GM18502 (cell line): ENCODE data around the gene DPP8.
"Not testable (repeated sequence)": the region's sequence is repeated elsewhere in the genome, so short reads cannot be mapped to it uniquely, and the experiment has no call there.

Experiments used
- ATAC-seq: cut with Tn5 transposase; IDR thresholded peaks from one replicate; pipeline ENCODE4 v1.9.1; 2021; ENCODE audit warnings: mild to moderate bottlenecking; ENCODE audit not compliant: unreplicated experiment, poor library complexity

Gene DPP8

DNA sequence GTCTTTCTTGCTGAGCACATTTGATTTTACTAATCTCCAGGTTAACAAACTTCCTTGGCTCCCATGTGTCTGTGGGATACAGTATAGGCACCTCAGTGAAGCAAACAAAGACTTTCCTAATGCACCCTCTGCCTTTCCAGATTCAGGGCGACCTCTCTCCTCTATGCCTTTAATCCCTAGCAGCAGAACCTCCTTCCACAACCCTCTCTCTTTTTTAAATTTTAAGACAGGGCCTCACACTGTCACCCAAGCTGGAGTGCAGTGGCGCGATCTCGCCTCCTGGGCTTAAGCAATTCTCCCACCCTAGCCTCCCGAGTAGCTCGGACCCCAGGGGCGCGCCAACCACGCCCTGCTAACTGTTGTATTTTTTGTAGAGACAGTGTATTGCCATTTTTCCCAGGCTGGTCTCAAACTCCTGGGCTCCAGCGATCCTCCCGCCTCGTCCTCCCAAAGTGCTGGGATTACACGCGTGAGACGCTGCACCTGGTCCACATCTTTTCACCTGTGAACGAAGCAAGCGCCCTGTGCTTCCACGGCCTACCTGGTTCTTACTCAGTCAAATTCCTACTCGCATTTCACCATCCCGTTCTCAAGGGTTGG lies 11.1 kb upstream of the DPP8 start:
- no peak for ATAC-seq

DNA sequence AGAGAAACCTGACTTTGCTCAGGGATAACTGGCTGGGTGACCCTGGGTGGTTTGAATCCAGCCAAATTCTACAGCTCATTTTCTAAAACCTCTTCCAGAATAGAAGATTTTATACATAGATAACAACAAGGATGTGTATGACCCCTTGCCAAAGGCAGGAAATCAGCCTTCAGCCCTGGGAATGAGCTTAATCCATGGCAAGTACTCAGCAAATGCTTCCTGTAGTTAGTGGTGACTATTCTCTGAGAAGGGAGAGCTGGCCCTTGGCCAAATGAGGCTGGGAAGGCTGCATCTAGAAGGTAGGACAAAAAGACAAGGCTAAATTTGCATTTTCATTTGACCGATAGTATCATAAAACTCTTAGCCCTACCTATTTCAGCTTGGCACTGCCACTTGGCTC lies 8.1 kb upstream of the DPP8 start:
- ATAC-seq = no peak

DNA sequence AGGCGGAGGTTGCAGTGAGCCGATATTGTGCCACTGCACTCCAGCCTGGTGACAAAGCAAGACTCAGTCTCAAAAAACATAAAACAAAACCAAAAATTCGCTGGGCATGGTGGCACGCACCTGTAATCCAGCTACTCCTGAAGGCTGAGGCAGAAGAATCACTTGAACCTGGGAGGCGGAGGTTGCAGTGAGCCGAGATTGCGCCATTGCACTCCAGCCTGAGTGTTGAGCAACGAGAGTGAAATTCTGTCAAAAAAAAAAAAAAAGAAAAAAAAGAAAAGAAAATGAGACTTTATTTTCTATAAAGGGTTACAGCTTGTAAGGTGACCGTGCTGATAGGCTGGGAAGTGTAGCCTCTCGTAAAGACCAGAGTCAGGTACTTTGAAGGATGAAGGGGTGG lies 6.7 kb upstream of the DPP8 start:
- ATAC-seq = no peak

DNA sequence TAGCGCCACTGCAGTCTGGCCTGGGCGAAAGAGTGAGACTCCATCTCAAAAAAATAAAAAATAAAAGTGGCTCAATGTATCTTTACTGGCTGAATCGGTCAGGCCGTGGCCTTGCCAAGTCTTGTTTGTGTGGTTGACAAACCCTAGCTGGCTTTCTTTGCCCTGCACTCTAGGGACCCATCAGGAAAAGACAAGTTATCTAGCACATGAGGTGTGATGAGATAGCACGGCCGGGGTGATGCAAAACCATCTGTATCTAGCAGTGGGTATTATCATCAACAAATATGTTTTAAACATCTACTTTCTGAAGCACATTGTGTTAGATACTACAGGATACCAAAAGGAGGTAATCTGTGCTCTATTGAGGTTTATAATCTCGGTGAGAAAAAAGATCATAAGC lies 3.9 kb upstream of the DPP8 start:
- no peak for ATAC-seq

DNA sequence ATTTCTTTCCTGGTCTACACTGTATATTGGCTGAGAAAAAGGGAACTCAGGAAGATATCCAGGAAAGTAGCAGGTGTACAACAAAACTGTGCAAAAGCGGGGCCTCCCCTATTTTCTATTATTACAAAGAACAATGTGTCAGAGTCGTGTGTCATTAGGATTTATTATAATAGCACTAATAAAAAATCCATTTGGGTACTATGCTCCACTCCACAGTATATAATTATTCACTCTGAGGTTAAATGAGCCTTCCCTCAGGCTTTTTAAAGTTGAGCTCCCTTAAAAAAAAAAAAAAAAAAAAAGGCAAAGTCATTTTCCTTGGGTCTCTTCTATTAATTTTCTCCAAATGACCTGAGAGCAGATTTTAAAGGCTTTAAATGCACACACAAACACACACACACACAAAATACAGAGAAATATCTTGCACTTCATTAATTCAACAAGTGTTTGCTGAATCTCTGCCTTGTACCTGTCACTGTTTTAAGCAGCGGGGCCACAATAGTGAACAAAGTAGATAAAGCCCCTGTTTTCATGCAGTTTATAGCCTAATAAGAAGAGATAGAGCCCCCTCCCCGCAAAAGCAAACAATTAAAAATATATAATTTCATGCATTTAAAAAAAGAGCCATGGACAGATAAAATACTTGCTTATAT lies 1.3 kb upstream of the DPP8 start:
- no peak for ATAC-seq

DNA sequence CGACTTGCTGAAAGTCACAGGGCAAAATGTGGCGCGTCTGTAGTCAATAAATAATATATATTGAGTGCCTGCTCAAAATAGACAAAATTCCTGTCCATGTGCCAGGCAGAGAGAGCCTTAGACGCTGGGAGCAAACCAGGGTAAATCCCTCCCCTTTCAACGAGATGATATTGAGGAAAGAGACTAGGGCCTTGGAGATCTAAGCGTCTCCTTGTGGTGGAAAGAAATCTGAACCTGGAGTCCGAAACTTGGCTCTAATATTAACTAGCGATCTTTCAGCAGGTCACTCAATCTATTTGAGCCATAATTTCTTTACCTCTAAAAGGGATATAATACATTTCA lies 348 bp upstream of the DPP8 start:
- ATAC-seq = no peak

DNA sequence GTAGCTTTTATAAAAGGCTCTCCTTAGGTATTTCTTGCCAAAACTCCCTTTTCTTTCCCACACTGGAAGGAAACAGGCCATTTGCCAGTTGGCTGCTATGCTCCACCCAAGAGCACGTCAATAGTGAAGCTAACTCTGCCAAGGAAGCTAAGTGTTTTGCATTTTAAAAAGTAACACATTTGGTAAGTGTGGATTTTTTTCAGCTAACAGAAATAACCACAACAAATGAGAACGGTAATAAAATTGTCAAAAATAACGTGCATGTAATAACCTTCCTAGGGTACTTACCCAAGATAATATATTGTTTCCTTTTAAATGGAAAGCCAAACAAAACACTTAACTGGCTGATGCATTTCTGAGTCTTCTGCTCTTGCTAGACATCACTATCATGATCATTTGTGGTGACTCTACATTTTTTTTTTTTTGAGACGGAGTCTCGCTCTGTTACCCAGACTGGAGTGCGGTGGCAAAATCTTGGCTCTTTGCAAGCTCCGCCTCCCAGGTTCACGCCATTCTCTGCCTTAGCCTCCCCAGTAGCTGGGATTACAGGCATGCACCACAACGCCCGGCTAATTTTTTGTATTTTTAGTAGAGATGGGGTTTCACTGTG lies 4.6 kb downstream of the DPP8 start:
- ATAC-seq = no peak

DNA sequence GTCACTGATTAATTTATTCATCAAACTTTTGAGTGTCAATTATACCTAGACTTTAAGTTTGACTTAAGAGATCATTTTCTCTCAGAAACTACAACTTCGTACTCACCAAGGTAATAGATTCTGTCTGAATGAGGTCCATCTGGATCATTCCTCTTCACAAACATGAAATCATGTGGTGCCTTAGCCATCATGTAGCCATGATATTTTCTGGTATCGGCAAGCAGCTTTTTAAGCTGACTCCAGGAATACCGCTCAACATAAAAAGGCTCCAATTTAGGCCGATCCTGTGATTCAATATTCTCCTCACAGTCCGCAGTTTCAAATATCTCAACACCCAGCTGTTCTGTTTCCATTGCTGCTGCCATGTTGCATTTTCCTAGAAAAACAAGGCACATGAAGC lies 5.3 kb downstream of the DPP8 start:
- ATAC-seq = no peak

DNA sequence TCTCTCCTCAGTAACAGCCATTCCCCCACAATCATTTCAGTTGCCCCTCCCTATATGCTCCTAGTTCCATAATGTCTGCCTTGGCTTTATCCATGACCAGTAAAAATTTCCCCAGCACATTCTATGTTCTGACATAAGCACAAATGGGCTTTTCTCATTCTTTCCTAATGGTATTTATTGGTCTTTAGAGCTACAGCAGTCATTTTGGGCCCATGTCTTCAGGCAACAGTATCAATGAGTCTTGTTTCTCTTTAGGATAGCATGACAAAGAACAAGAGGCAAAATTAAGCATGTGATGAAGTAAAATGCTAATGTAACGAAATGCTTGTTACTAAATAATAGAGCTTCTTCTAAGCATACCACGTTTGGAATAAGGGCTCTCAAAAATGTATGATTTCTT lies 8.2 kb downstream of the DPP8 start:
- no peak for ATAC-seq

DNA sequence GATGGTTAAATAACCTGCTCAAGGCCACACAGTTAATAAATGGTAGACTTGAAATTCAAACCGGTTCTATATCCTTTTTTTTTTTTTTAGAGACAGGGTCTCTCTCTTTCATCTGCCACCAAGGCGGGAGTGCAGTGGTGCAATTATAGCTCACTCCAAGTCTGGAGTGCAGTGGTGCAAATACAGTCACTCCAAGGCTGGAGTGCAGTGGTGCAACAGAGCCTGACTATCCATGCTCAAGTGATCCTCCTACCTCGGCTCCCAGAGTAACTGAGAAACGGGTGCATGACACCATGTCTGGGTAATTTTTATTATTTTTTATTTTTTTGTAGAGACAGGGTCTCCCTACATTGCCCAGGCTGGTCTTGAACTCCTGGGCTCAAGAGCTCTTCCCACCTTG lies 23.4 kb downstream of the DPP8 start:
- no peak for ATAC-seq

DNA sequence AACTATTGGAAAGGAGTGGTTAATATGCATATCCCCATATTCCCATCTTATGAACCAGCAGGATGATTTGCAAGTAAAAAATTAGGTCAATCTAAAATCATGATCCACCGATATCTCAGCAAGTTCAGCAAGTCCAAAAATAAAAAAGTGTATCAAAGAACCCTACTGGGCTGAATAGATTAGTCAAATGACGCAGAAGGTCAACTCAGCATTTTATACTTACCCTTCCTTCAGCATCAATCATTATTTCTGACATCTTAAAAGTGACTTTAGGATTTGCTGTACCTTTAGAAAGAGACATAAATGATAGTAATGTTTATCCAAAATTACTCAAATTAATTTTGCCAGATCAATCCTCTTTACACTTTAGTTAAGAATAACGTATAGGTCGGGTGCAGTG lies 32.6 kb downstream of the DPP8 start:
- no peak for ATAC-seq

DNA sequence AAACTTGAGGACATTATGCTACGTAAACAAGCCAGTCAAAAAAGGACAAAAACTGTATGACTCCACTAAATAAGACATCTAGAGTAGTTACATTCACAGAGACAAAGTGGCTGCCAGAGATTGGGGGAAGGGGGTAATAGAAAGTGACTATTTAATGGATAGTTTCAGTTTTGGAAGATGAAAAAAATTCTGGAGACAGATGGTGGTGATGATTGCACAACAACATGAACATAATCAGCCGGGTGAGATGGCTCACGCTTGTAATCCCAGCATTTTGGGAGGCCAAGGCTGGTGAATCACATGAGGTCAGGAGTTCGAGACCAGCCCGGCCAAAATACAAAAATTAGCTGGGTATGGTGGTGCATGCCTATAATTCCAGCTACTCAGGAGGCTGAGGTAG lies 40.6 kb downstream of the DPP8 start:
- no peak for ATAC-seq

DNA sequence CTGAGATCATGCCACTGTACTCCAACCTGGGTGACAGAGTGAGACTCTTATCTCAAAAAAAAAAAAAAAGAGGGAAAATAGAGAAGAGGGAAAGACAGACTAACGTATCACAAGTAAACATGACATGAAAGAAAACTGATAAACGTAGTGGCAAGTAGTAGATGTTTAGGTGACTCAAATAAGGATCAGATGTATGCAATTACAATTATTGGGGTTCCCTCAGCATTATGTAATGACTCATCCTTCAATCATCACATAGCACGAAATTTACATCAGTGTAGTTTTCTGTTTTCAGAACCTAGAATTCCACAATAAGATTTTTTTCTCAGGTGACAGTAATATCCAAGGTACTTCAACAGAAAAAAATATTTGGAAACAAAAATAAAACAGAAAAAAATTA lies 46.6 kb downstream of the DPP8 start:
- ATAC-seq = no peak

DNA sequence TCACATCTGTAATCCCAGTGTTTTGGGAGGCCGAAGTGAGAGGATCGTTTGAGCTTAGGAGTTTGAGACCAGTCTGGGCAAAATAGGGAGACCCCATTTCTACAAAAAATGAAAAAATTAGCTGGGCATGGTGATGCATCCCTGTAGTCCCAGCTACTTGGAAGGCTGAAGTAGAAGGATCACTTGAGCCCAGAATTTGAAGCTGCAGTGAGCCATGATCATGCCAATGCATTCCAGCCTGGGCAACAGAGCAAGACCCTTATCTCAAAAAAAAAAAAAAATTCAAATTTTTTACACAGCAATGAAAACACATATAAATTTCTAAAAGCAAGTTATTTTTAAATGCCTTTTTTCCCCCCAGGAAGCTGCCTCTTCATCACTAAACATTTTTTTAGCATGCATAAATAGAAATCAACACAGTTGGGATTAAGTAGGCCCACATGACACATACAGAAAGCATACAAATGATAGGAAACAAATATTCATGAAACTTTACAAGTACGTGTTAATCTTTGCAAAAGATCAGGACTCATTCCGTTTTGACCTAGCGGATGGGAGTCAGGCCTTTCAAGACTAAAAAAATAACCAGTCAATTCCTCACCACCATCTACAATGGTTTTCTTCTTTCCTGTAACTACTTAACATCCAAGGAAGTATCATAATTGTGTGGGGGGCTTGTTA lies 49.1 kb downstream of the DPP8 start:
- no peak for ATAC-seq

DNA sequence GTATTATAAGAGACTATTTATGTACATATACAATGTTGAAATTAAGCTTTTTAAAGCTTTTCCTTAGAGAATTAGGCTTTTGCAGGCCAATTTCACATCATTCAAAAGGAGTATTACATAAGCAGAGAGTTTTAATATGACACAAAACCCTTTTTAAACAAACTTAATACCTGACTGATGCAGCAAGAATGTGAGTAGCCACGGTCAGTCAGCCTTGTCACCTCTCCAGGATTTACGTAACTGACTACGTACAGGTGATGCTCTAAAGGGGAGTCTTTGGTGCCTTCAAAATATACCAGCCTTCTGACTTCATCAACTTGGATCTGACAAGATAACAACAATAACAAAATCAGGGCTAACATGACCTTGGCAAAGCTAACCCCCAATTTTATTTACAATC lies 50.6 kb downstream of the DPP8 start:
- no peak for ATAC-seq

DNA sequence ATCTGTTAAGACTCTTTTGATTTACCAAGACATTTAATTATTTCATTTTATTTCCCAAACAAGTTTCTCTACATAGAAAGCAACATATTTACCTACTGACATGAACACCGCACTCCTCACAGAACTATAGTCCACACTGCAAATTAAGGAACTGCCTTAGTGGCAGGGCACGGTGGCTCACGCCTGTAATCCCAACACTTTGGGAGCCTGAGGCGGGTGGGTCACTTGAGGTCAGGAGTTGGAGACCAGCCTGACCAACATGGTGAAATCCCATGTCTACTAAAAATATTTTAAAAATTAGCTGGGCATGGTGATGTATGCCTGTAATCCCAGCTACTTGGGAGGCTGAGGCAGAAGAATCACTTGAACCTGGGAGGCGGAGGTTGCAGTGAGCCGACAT lies 54.4 kb downstream of the DPP8 start:
- ATAC-seq = not testable (repeated sequence)

DNA sequence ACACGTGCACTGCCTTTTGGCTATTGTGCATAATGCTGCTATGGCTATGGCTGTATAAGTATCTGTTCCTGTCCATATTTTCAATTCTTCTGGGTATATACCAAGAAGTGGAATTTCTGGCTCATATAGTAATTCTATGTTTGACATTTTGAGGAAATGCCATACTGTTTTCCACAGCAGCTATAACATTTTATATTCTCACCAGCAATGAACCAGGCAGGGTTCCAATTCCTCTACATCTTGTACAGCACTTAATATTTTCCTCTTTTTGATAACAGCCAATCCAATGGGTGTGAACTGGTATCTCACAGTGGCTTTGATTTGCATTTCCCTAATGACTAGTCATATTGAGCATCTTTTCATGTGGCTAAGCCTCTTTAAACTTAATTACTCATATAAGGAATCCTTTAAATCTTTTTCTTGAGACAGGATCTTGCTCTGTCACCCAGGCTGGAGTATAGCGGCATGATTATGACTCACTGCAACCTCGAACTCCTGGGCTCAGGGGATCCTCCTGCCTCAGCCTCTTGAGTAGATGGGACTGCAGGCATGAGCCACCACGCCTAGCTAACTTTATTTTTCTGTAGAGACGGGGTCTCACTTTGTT lies 56.6 kb downstream of the DPP8 start:
- ATAC-seq = no peak

DNA sequence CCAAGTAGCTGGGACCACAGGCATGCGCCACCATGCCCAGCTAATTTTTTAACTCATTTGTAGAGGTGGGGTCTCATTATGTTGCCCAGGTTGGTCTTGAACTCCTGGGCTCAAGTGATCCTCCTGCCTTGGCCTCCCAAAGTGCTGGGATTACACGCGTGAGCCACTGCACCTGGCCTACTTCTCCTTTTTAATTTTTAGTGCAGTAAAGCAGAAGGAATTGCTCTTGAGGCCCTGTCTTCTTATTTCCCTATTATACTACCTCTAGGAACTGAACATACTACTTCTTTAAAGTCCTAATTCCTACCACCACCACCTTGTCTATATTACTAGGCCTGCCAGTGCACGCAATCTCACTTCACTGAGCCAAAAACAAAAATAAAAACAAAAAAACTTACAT lies 62.2 kb downstream of the DPP8 start:
- ATAC-seq = not testable (repeated sequence)

DNA sequence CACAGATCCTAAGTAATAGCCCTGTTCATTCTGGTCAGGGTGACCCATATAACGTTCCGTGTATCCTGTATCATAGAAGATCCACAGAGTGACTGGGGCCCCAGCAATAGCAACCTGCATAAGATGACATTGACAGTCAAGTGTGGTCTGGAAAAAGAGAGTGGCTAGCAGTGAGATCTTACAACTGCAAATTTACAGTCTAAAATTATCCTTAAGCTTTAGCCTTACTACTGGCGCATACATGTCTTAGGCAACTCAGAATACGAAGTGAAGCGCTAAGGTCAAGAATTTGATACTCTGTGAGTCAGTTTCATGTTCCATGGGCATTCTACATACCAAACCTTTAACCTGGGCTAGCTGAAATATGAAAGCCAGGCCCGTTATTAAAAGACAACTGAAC lies 65.5 kb downstream of the DPP8 start:
- no peak for ATAC-seq

DNA sequence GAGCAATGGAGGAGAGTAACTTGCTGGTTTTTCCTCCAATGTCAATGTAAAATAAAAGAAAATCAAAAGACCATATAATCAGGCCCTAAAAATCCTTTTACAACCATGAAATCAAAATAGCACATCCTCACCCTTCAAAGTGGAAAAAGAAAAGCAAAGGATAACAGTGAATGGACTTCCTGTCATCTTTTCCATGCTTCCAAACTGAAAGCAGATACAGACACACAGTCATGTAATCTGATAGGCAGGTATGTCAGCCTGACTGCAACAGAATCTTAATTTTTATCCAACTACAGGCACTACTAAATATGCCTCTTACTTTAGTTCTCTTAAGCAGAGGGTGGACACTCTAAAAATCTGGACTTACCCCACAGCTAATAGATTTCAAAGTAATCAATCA lies 66.9 kb downstream of the DPP8 start:
- no peak for ATAC-seq

DNA sequence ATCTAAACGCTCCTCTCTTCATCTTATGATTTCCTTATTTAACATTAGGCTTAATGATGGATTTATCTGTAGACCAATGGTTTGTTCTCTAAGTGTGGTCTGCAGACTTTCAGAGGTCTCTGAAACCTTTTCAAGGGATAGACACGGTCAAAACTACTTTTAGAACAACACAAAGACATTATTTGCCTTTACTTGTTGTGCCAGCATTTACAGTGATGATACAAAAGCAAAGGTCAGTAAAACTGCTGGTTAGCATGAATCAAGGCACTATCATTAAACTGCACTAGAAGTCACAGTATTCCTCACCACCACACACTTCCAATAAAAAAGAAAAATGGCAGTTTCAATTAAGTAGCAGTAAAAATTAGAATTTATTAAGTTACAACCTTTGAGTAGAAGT lies 70.3 kb downstream of the DPP8 start:
- ATAC-seq = no peak
